ENCODE measurements around the gene RTN4RL2. TPM values are rescaled to one million over a fixed set of nuclear protein-coding genes. Genes with fewer than 3 reads are reported as not detected.

Gene RTN4RL2
- total RNA-seq, 4 donors from 2014 or later = 0.20 to 1.5 (median 0.42) TPM; not detected in 1

DNA sequence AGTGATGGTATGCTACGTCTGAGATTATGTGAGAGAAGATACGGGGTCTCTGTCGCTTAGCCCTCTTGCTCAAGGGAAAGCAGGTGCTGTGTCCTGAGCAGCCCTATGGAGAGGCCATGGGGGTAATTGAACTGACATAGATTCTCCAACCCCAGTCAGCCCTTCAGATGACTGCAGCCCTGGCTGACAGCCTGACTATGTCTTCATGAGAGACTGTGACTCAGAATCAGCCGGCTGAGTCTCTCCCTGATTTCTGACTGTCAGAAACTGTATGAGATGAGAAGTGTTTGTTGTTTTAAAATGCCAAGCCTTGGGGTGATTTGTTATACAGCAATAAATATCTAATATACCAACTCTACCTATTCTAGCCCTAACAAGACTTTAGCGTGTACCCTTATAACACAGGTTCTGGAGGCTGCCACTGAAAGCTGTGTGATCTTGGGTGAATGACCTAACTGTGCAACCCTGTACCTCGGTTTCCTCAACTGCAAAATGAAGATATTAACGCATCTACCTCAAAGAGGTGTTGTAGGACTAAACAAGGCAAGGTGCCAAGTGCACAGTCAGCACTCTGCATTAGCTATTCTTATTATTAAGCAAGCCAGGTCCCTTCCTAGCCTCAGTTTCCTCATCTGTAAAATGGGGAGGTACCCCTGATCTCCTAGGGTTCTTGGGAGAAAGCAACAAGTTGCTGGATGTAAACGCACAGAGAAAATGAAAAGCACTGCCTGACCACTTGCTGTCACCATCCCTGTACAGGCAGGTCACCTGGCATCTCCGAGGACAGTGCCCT lies 30.3 kb downstream of the RTN4RL2 start:
- no peaks in the 10 kb centered on the region for H3K9me3 ChIP-seq
- H3K36me3 ChIP-seq = peaks cover 0 to 77% (median 0%) of the 10 kb centered on the region in 3 donors
- H3K27ac ChIP-seq = no peak overlapping the region
- WGBS, 2 donors = 89 to 90% methylated on average over 9 of the region's 9 CpGs
- H3K27me3 ChIP-seq = no peaks in the 10 kb centered on the region
- TF ChIP-seq, protein P1, sequence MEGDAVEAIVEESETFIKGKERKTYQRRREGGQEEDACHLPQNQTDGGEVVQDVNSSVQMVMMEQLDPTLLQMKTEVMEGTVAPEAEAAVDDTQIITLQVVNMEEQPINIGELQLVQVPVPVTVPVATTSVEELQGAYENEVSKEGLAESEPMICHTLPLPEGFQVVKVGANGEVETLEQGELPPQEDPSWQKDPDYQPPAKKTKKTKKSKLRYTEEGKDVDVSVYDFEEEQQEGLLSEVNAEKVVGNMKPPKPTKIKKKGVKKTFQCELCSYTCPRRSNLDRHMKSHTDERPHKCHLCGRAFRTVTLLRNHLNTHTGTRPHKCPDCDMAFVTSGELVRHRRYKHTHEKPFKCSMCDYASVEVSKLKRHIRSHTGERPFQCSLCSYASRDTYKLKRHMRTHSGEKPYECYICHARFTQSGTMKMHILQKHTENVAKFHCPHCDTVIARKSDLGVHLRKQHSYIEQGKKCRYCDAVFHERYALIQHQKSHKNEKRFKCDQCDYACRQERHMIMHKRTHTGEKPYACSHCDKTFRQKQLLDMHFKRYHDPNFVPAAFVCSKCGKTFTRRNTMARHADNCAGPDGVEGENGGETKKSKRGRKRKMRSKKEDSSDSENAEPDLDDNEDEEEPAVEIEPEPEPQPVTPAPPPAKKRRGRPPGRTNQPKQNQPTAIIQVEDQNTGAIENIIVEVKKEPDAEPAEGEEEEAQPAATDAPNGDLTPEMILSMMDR (IDR thresholded peaks at IDR 0.05) = no peak
- TF ChIP-seq EP300 (IDR thresholded peaks at IDR 0.05) = no peak
- no peak for TF ChIP-seq POLR2A (IDR thresholded peaks at IDR 0.05)
- DNase-seq (ENCODE audit: low spot score in 2 of 2) = no peak
- H3K4me3 ChIP-seq = no peak overlapping the region
- no peaks in the 10 kb centered on the region for H3K4me1 ChIP-seq

- Histone ChIP-seq H3K27me3 (no peaks in the 10 kb centered on the region), H3K9me3 (no peaks in the 10 kb centered on the region), H3K36me3 (peaks cover 0 to 79% (median 0%) of the 10 kb centered on the region in 3 donors), H3K4me3 (no peak overlapping the region), H3K27ac (no peak overlapping the region), H3K4me1 (no peaks in the 10 kb centered on the region)
- TF ChIP-seq, protein P1 (IDR thresholded peaks at IDR 0.05) = peak; percentile 33 to 56 (median 40)
- TF ChIP-seq EP300 (IDR thresholded peaks at IDR 0.05) (no peak), POLR2A (IDR thresholded peaks at IDR 0.05) (no peak)
- DNase-seq (ENCODE audit: low spot score in 2 of 2) = no peak
- 70 to 74% methylated on average over 10 to 11 of the region's 11 CpGs for WGBS, 2 donors
Measured at GRCh38 chr11:57491371-57492061, 31.2 kb downstream of the RTN4RL2 start.

DNA sequence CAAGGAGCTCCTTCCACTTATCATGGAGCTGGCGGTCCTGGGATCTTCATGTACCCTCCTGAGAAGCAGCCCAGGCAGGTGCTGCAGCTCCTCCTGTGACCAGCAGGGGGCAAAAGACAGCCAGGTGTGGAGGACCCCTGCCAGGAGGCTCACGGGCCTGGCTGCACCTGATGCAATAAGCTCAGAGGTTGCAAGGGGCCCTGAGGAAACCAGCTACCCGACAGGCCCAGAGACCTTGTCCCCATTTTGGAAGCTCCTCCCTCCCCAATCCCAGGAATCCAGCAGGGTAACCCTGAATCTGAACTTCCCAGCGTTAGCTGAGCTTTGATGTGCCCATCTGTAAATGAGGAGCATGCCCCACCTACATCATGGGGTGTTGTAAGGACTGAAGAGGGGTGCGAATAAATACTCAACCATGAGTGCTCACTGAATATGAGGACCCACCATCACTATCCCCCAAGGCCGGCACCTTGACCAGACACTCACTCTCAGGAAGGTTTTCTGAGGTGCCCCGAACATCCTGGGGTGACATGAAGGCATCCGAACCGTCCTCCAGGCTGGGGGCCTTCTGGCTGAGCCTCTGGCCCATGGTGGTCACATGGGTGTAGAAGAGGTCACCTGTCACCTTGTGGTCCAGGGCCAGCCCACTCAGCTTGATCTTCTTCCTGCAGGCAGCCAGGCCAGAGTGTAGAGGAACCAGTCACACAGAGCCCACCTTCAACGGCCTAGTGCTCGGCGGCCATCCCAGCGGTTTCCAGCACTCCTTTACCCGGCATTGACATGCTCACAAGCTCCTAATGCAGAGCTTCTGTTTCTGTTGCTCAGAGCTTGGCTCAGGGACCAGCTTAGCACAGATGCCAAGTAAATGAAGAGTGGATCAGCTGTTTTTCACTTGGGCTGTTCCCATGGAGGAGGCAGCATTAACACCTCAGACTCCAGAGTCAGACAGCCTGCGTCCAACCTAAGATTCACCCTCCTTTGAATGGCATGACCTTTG lies 33.5 kb downstream of the RTN4RL2 start:
- Histone ChIP-seq H3K27ac (no peak overlapping the region), H3K9me3 (no peaks in the 10 kb centered on the region), H3K4me3 (no peak overlapping the region), H3K27me3 (no peaks in the 10 kb centered on the region), H3K36me3 (peaks cover 0 to 69% (median 0%) of the 10 kb centered on the region in 3 donors), H3K4me1 (peaks cover 0 to 12% (median under 1%) of the 10 kb centered on the region in 4 donors)
- DNase-seq (ENCODE audit: low spot score in 2 of 2) = peak in 1 of 2 donors; percentile 57
- no peak for TF ChIP-seq POLR2A (IDR thresholded peaks at IDR 0.05)
- TF ChIP-seq, protein P1 (IDR thresholded peaks at IDR 0.05) = peak; percentile 77 to 89 (median 80)
- WGBS, 2 donors = 80 to 81% methylated on average over 13 to 14 of the region's 15 CpGs

- H3K36me3 ChIP-seq = peaks cover 0 to 52% (median 0%) of the 10 kb centered on the region in 3 donors
- H3K9me3 ChIP-seq = no peaks in the 10 kb centered on the region
- DNase-seq (ENCODE audit: low spot score in 2 of 2) = no peak
- no peak overlapping the region for H3K4me3 ChIP-seq
- H3K27me3 ChIP-seq = no peaks in the 10 kb centered on the region
- peaks cover 0 to 34% (median 11%) of the 10 kb centered on the region in 4 donors for H3K4me1 ChIP-seq
- WGBS, 2 donors = 76 to 83% methylated on average over 9 of the region's 9 CpGs
- TF ChIP-seq POLR2A (IDR thresholded peaks at IDR 0.05) = no peak
- TF ChIP-seq, protein P1 (IDR thresholded peaks at IDR 0.05) = no peak
- no peak for TF ChIP-seq EP300 (IDR thresholded peaks at IDR 0.05)
- H3K27ac ChIP-seq = no peak overlapping the region
Measured at GRCh38 chr11:57496109-57496820, 35.9 kb downstream of the RTN4RL2 start.

Measured in tibial nerve (tissue), 4 donors.